ENCODE data around the gene HOXC10.
A peak's percentile ranks its signal among the peaks of the same experiment; 100 is the strongest.

Gene HOXC10

GRCh38 chr12:54004063-54004840, 19.3 kb downstream of the HOXC10 start:
- no peak for DNase-seq

DNA sequence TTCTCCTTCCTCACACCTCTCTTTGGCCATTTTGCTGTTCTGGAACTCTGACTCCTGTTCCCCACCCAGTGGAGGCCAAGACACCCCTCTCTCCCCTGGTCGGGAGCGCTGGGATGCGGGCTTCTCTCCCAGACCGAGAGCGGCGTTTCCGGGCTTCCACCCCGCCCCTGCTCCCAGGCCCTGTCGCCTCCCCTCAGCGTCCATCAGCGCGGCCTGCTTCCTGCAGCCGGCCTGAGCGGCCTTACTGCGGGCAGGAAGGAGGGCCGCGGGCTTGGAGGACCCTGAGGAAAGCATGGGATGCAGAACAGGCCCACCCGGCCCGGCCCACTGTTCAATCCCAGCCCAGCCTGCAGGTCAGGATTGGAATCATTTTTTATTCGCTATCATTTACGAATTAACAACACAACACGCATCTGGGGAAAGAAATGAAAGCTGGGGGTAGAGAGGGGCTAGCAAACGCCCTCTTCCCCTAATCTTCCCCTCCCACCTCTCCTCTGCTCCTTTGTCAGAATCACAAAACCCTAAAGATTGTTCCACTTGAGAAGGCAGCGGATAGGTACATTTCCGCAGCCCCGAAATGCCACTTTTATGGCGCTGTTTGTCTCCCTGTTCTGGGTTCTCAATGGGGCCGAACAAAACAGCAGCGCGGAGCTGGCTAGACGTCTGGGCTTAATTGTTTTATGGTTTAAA, 20.0 kb downstream of the HOXC10 start:
- no peak for DNase-seq

GRCh38 chr12:54005531-54005852, 20.5 kb downstream of the HOXC10 start:
- no peak for DNase-seq

DNA sequence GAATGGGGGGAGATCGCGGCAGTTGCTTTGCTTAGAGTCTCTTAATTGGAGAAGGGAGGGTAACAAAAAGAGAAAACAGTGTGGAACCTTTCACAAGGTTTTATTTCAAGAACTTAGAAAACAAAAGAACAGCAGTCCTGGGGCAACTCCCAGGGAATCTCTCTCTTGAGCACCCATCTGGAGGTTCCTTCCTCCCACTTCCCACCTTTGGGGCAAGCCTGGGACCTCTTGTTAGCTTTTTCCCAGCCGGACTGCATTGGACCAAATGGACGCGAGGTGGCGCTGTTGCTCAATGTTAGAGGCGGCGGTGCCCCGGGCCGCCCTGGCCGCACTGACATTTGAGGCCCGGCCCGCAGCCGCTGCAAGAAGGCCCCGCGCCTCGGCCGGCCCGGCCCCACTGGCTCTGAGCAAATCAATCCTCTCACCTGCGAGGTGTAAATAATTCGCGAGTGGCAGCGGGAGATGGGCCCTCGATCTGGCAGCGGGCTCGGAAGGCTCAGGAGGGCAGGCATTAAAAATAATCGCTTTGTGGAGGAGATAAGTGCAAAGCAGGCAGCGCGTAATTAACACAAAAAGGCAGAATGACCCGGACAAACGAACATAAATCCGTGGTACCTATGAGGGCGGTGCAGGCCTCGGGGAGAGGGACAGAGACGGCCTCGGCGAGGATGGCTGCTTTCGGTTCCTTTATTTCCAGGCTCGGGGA, 21.1 kb downstream of the HOXC10 start:
- peak; percentile 80 for DNase-seq

DNA sequence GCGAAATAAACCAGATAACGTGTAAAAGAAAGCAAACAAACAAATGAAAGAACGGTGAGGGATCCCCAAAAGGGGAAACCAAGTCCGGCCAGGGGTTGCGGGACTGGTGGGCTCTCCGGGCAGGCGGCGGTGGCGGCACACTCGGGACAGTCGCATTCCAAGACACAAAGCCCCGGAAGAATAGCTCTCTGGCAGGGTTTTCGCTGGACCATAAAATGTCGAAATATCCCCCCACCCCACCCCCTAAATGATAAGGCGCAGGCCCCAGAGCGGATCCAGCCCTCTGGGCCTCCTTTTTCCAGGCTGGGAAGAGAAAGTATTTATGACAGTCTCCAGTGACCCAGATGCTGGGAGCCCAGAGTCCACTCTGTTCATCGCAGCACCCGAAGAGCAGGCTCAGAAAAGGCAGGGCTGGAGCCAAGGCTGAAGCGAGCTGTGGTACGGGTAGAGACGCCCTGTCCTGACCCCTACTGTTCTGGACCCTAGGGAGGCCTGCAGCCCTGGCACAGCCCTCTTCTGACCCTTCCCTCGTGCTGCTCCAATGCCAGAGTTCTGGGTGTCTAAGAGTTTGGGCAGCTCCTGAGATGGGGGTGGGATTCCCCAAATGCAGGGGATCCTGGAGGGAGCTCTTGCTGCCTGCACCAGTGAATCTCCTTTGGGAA, 21.7 kb downstream of the HOXC10 start:
- DNase-seq: no peak

GRCh38 chr12:54007538-54008259, 22.8 kb downstream of the HOXC10 start:
- peak; percentile 28 for DNase-seq

DNA sequence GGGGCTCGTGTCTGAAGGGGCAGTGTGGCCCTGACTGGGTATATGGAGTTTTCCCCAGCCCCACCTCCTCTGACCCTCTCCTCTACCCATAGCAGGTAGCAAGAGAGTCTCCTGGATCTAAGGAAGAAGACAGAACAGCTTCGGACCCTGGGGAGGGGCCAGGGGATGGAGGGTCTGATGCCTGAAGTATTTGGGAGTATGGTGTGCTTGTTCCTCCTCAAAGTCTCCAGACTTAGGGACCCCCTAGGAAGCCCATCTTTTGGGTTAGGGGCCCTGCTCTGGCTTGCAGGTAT, 23.3 kb downstream of the HOXC10 start:
- DNase-seq: no peak

- peak; percentile 41 for DNase-seq
Observed at GRCh38 chr12:54009171-54010052, 24.5 kb downstream of the HOXC10 start.

GRCh38 chr12:54010053-54010971, 25.4 kb downstream of the HOXC10 start:
- no peak for DNase-seq

- no peak for DNase-seq
Observed at GRCh38 chr12:54010972-54011664, 26.2 kb downstream of the HOXC10 start.

- no peak for DNase-seq
Observed at GRCh38 chr12:54011665-54012532, 27.0 kb downstream of the HOXC10 start.

- no peak for DNase-seq
Observed at GRCh38 chr12:54012631-54013409, 27.9 kb downstream of the HOXC10 start.

GRCh38 chr12:54014377-54015017, 29.6 kb downstream of the HOXC10 start:
- DNase-seq: no peak

DNA sequence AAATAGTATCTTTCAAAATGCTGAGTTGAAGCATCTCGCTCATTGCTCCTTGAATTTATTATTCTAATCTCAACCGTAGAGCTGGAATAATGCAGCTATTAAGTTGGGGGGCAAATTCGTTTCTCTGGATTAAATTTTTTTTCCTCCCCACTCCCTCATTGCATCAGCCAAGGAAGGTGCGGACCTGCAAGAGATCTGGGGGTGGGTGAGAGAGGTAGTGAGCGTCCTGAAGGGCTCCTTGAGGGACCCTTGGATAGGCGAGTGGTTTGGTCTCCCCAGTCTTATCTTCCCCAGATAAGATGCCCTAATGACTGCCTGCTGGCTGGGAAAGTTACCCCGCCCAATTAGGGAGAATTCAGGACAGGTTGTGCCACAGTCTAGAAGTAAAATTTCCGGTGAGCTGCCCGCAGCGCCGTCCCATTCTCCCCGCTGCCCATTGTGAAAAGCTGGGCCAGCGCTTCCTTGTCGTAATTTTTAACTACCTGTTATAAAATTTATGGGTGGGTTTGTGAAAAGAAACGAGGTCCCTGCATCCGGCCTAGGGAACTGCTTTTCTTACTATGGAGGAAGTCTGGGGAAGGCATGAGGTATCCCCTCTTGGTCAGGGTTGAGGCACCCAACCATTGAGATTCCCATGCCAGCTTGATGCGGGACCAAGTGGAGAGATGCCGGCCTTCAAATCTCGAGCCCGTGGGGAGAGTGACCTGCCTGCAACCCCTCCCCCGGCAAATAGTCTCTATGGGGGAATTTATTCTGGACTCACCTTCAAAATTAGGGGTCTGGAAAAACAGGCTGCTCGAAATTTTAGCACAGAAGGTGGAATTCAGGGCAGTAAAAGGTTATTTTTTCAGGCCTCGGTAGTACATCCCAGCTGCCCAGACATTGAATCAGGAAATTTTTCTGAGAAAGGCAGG, 30.3 kb downstream of the HOXC10 start:
- DNase-seq: no peak

DNA sequence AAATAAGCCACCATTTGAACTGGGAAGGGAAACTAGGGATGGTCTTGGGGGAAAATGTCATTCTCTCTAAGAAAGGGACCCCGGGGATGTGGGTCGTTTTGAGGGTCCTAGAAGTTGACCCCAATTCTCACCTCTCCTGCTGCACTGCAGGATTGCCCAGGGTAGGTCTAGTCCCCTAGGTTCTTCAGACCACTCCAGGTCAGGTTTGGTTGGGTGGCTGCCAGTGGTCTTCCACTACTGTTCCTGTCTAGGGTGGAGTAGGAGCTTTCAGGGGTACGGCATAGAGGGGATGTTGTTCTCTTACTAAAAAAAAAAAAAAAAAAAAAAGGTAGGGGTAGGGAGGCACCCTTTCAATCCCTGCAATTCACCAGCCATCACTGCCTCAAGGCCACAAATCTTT, 31.1 kb downstream of the HOXC10 start:
- no peak for DNase-seq

GRCh38 chr12:54016478-54016964, 31.6 kb downstream of the HOXC10 start:
- peak; percentile 96 for DNase-seq
